Liver (tissue), 3 donors: ENCODE measurements around the gene PSMG4.

Experiments
- ATF3 ChIP-seq: IDR thresholded peaks from 2 replicates; pipeline ENCODE4 v1.6.1; 2016; ENCODE audit warnings: antibody characterized with exemption
- CTCF ChIP-seq: fragments of 150-350 bp; IDR thresholded peaks from 2 replicates; pipeline ENCODE4 v1.5.1; 2017; ENCODE audit warnings: improper control_type of control experiment, low read depth, low read length; ENCODE audit not compliant: missing input control
- GABPA ChIP-seq, 2 donors: IDR thresholded peaks in 1 of 2; conservative IDR thresholded peaks in 1 of 2; 2 replicates each; pipeline ENCODE4 v1.6.1; 2016; ENCODE audit warnings: antibody characterized with exemption in 2 of 2, mild to moderate bottlenecking in 1 of 2, moderate library complexity in 1 of 2
- HNF4A ChIP-seq, 2 donors: conservative IDR thresholded peaks; 2 replicates each; pipeline ENCODE4 v1.6.1; 2016; ENCODE audit warnings: antibody characterized with exemption in 2 of 2, mild to moderate bottlenecking in 2 of 2
- REST ChIP-seq: IDR thresholded peaks from 2 replicates; pipeline ENCODE4 v1.6.1; 2016; ENCODE audit warnings: antibody characterized with exemption, mild to moderate bottlenecking
- donor health status: healthy.
- donor health status: healthy.

GRCh38 chr6:3251462-3252314 lies 7.1 kb upstream of the PSMG4 start:
- peak; percentile 98 for TF ChIP-seq CTCF
- peak; percentile 31 to 51 for TF ChIP-seq HNF4A (conservative IDR thresholded peaks at IDR 0.05)
- no peak for TF ChIP-seq REST
- TF ChIP-seq ATF3, result no peak
- TF ChIP-seq GABPA (IDR thresholded peaks at IDR 0.05 in 1 of 2, conservative IDR thresholded peaks at IDR 0.05 in 1 of 2), result no peak
